Activated CD8-positive, alpha-beta T cell treated with anti-CD3 and anti-CD28 coated beads, Interleukin-2, amount 10 ng/mL, durations not matched to agents 7 days and 5 days (primary cell): ENCODE results near the gene TOP1. TPM values are rescaled to one million over a fixed set of nuclear protein-coding genes. Genes with fewer than 3 reads are reported as not detected.

ENCODE experiments used
- ATAC-seq: fragments of 150-1000 bp; cut with Tn5 transposase; one replicate; pipeline ENCODE4 v1.10.0; 2021; ENCODE audit warnings: moderate library complexity
- CTCF ChIA-PET: fragments of 350-600 bp; sonication (Branson Sonifier 250); formaldehyde crosslinking; loops from one replicate; lab custom pipeline; 2021; ENCODE audit warnings: antibody characterized with exemption; lab: Charles Lee
- POLR2A ChIA-PET: fragments of 350-600 bp; sonication (Branson Sonifier 250); formaldehyde crosslinking; loops from one replicate; lab custom pipeline; 2021; ENCODE audit warnings: antibody characterized with exemption; lab: Charles Lee
- DNase-seq: peaks from one replicate; pipeline ENCODE4 v3.0.0-alpha.2; 2020
- H3K27ac Mint-ChIP-seq: one replicate; pipeline ENCODE4 v1.8.0; 2021; ENCODE audit warnings: mild to moderate bottlenecking, mixed read lengths
- H3K27me3 Mint-ChIP-seq: one replicate; pipeline ENCODE4 v1.8.0; 2021; ENCODE audit warnings: low read depth, mixed read lengths
- H3K36me3 Mint-ChIP-seq: one replicate; pipeline ENCODE4 v1.8.0; 2021; ENCODE audit warnings: low read depth, mixed read lengths
- H3K4me1 Mint-ChIP-seq: one replicate; pipeline ENCODE4 v1.8.0; 2021; ENCODE audit warnings: low read depth, mixed read lengths
- H3K4me3 Mint-ChIP-seq: one replicate; pipeline ENCODE4 v1.8.0; 2021; ENCODE audit warnings: mild to moderate bottlenecking, mixed read lengths
- H3K9me3 Mint-ChIP-seq: one replicate; pipeline ENCODE4 v1.8.0; 2022; ENCODE audit warnings: mixed read lengths; ENCODE audit not compliant: insufficient read depth
- total RNA-seq, 2 experiments: library from RNA; stranded (reverse); gene quantifications; one replicate each; pipeline ENCODE4 v1.2.3, GENCODE V29; 2021

Gene TOP1
- total RNA-seq, result 10 to 100 TPM; 89.1 to 91.5 TPM

GRCh38 chr20:41028359-41029149 lies at the start of gene TOP1:
TOP1 (plus strand) TSS chr20:41028822; CDS start chr20:41029068, 246 bp downstream.
- Mint-ChIP-seq H3K4me3 (peak within 1 kb of the TSS; percentile 92), H3K36me3 (peaks cover 42% of the 10 kb centered on the region), H3K9me3 (no peaks in the 10 kb centered on the region), H3K27ac (peak within 1 kb of the TSS; percentile 94), H3K27me3 (peaks cover 3% of the 10 kb centered on the region), H3K4me1 (peaks cover 54% of the 10 kb centered on the region)
- peak; percentile 97 for ATAC-seq
- POLR2A ChIA-PET, result interaction anchor here (0.5 to 2.4 kb wide), 4 partner anchors 18 to 54 kb away, joined by 3 to 7 read pairs (median 3); no protein-coding TSS in a partner anchor
- CTCF ChIA-PET, result interaction anchor here (0.9 to 5.4 kb wide), 4 partner anchors 17 to 38 kb away, joined by 4 to 61 read pairs (median 21); no protein-coding TSS in a partner anchor
- DNase-seq, result peak; percentile 100

DNA sequence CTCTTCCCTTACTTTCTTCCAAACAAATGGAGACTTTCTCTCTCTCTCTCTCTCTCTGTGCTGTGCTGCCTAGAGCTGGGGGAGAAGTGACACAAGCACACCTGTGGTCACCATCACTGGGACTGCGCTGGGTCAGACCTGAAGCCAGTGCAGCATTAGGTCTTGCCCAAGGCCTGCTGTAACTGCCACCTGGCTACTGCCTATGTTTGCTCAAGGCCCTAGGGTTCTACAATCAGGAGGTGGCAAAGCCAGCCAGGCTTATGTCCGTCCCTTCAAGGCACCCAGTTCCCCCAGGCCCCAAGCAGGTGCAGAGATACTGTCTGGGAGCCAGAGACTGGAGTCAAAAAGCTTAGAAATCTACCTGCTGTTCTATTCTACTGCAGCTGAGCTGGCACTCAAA lies 49.4 kb upstream of the TOP1 start:
- Mint-ChIP-seq H3K4me1 (peaks cover 4% of the 10 kb centered on the region), H3K27ac (no peak overlapping the region), H3K27me3 (peaks cover 26% of the 10 kb centered on the region), H3K36me3 (peaks cover 14% of the 10 kb centered on the region), H3K9me3 (peaks cover 21% of the 10 kb centered on the region), H3K4me3 (no peak overlapping the region)
- ChIA-PET CTCF (interaction anchor here (0.8 to 4.7 kb wide), 3 partner anchors 12 to 156 kb away, joined by 3 to 26 read pairs (median 3); no protein-coding TSS in a partner anchor), POLR2A (no interaction called here)
- no peak for ATAC-seq
- peak; percentile 6 for DNase-seq

GRCh38 chr20:40980106-40980827 lies 48.4 kb upstream of the TOP1 start:
- POLR2A ChIA-PET, result interaction anchor here (0.6 kb wide), 1 partner anchor 8 kb away, joined by 3 read pairs; no protein-coding TSS in a partner anchor
- no peak overlapping the region for H3K27ac Mint-ChIP-seq
- CTCF ChIA-PET, result interaction anchor here (0.7 to 4.7 kb wide), 5 partner anchors 8 to 155 kb away, joined by 3 to 26 read pairs (median 4); no protein-coding TSS in a partner anchor
- ATAC-seq (no peak), DNase-seq (peak; percentile 17)
- H3K4me3 Mint-ChIP-seq, result no peak overlapping the region
- H3K27me3 Mint-ChIP-seq, result peaks cover 18% of the 10 kb centered on the region
- H3K4me1 Mint-ChIP-seq, result peaks cover 5% of the 10 kb centered on the region
- peaks cover 14% of the 10 kb centered on the region for H3K36me3 Mint-ChIP-seq
- H3K9me3 Mint-ChIP-seq, result peaks cover 21% of the 10 kb centered on the region

DNA sequence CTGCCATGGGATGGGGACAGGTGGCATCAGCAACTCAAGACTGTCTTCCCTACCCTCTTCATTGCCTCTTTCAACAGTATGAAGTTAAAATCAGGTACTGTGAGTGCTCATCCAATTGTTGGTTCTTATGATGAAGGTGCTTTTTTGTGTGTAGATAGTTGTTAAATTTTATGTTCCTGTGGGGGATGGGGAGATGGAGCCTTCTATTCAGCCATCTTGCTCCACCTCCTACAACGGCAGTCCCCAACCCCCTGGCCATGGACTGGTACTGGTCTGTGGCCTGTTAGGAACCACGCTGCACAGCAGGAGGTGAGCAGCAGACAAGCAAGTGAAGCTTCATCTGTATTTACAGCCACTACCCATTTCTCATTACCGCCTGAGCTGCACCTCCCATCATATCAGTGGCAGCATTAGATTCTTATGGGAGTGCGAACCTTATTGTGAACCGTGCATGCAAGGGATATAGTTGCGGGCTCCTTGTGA lies 47.8 kb upstream of the TOP1 start:
- ChIA-PET POLR2A (no interaction called here), CTCF (interaction anchor here (0.7 to 4.7 kb wide), 4 partner anchors 9 to 59 kb away, joined by 4 to 26 read pairs (median 4); no protein-coding TSS in a partner anchor)

GRCh38 chr20:40982415-40983145 lies 46.0 kb upstream of the TOP1 start:
- Mint-ChIP-seq H3K27ac (no peak overlapping the region), H3K36me3 (peaks cover 11% of the 10 kb centered on the region), H3K9me3 (peaks cover 12% of the 10 kb centered on the region), H3K4me1 (peaks cover 28% of the 10 kb centered on the region), H3K4me3 (no peak overlapping the region), H3K27me3 (peaks cover 5% of the 10 kb centered on the region)
- POLR2A ChIA-PET, result no interaction called here
- ATAC-seq, result no peak
- DNase-seq, result peak; percentile 17
- CTCF ChIA-PET, result interaction anchor here (1.5 to 1.8 kb wide), 5 partner anchors 9 to 115 kb away, joined by 4 to 12 read pairs (median 6); no protein-coding TSS in a partner anchor

More for the DNA sequence above, 47.8 kb upstream of the TOP1 start:
- peaks cover 11% of the 10 kb centered on the region for H3K36me3 Mint-ChIP-seq
- H3K27ac Mint-ChIP-seq, result no peak overlapping the region
- peaks cover 11% of the 10 kb centered on the region for H3K4me1 Mint-ChIP-seq
- H3K9me3 Mint-ChIP-seq, result peaks cover 21% of the 10 kb centered on the region
- ATAC-seq, result no peak
- peak; percentile 14 for DNase-seq
- H3K27me3 Mint-ChIP-seq, result peaks cover 12% of the 10 kb centered on the region
- H3K4me3 Mint-ChIP-seq, result no peak overlapping the region

GRCh38 chr20:40983898-40984297 lies 44.7 kb upstream of the TOP1 start:
- Mint-ChIP-seq H3K36me3 (peaks cover 6% of the 10 kb centered on the region), H3K27me3 (peaks cover 2% of the 10 kb centered on the region), H3K4me3 (no peak overlapping the region), H3K4me1 (peaks cover 33% of the 10 kb centered on the region), H3K27ac (no peak overlapping the region), H3K9me3 (no peaks in the 10 kb centered on the region)
- POLR2A ChIA-PET, result no interaction called here
- ATAC-seq, result no peak
- CTCF ChIA-PET, result interaction anchor here (0.6 to 3.8 kb wide), 4 partner anchors 11 to 48 kb away, joined by 3 to 18 read pairs (median 4); no protein-coding TSS in a partner anchor
- DNase-seq, result peak; percentile 4

GRCh38 chr20:40984496-40984895 lies 44.1 kb upstream of the TOP1 start:
- Mint-ChIP-seq H3K4me1 (peaks cover 33% of the 10 kb centered on the region), H3K36me3 (peaks cover 6% of the 10 kb centered on the region), H3K9me3 (no peaks in the 10 kb centered on the region), H3K27me3 (peaks cover 2% of the 10 kb centered on the region), H3K27ac (no peak overlapping the region), H3K4me3 (no peak overlapping the region)
- POLR2A ChIA-PET, result no interaction called here
- CTCF ChIA-PET, result interaction anchor here (1.5 to 8.0 kb wide), 3 partner anchors 12 to 111 kb away, joined by 3 to 225 read pairs (median 18); no protein-coding TSS in a partner anchor
- peak; percentile 14 for DNase-seq
- ATAC-seq, result no peak

DNA sequence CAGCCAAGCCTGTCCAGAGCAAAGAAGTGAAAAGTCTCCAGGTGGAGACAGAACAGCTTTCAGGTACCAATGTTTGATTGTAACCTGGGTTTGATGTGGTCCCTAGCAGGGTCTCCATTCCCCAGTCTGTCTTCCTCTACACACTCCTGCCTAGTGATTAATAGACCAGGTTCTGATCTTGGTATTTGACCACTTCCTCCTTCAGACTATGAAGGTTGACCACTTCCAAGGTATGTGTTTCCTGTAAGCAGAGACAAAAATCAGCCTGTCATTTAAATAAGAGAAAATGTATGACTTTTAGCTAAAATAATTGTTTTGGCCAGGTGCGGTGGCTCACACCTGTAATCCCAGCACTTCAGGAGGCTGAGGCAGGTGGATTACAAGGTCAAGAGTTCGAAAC lies 41.8 kb upstream of the TOP1 start:
- Mint-ChIP-seq H3K27me3 (peaks cover 2% of the 10 kb centered on the region), H3K4me1 (peaks cover 50% of the 10 kb centered on the region), H3K9me3 (no peaks in the 10 kb centered on the region), H3K36me3 (peaks cover 6% of the 10 kb centered on the region), H3K4me3 (peak overlapping the region; percentile 37), H3K27ac (peak overlapping the region; percentile 28)
- peak; percentile 52 for DNase-seq
- peak; percentile 59 for ATAC-seq
- ChIA-PET POLR2A (interaction anchor here (0.7 to 1.8 kb wide), 3 partner anchors 43 to 108 kb away, joined by 3 to 7 read pairs (median 4); no protein-coding TSS in a partner anchor), CTCF (interaction anchor here (0.9 to 9.0 kb wide), 14 partner anchors 14 to 353 kb away, joined by 3 to 225 read pairs (median 6); no protein-coding TSS in a partner anchor)

GRCh38 chr20:40990542-40991120 lies 38.0 kb upstream of the TOP1 start:
- peak; percentile 85 for DNase-seq
- ChIA-PET CTCF (interaction anchor here (0.6 to 9.0 kb wide), 42 partner anchors 8 to 349 kb away, joined by 3 to 225 read pairs (median 10); partner anchors contain the start of gene TOP1), POLR2A (interaction anchor here (0.9 to 2.2 kb wide), 11 partner anchors 15 to 168 kb away, joined by 3 to 10 read pairs (median 4); no protein-coding TSS in a partner anchor)
- Mint-ChIP-seq H3K36me3 (peaks cover 6% of the 10 kb centered on the region), H3K4me1 (peaks cover 55% of the 10 kb centered on the region), H3K27me3 (no peaks in the 10 kb centered on the region), H3K9me3 (no peaks in the 10 kb centered on the region), H3K27ac (peak overlapping the region; percentile 85), H3K4me3 (peak overlapping the region; percentile 15)
- ATAC-seq, result peak; percentile 90
